WI38 (cell line): ENCODE data around the gene PLXNB1.

Experiments
- H3K4me3 ChIP-seq: 2 replicates; pipeline ENCODE4 v1.5.1; 2011; ENCODE audit warnings: low read depth, mild to moderate bottlenecking, control low read depth, low read length
- CTCF ChIP-seq: IDR thresholded peaks from 2 replicates; pipeline ENCODE4 v1.5.1; 2012; ENCODE audit warnings: low read depth, mild to moderate bottlenecking, control low read depth, low read length

Gene PLXNB1

GRCh38 chr3:48412375-48413001 is 17.4 kb downstream of the PLXNB1 start:
- no peak overlapping the region for H3K4me3 ChIP-seq
- no peak for TF ChIP-seq CTCF

- TF ChIP-seq CTCF, result no peak
- no peak overlapping the region for H3K4me3 ChIP-seq
These were observed 18.1 kb downstream of the PLXNB1 start for GRCh38 chr3:48411606-48412374.

GRCh38 chr3:48411041-48411588 is 18.8 kb downstream of the PLXNB1 start:
- H3K4me3 ChIP-seq, result no peak overlapping the region

GRCh38 chr3:48410205-48411040 is 19.5 kb downstream of the PLXNB1 start:
- no peak overlapping the region for H3K4me3 ChIP-seq
- no peak for TF ChIP-seq CTCF

More at GRCh38 chr3:48411041-48411588, 18.8 kb downstream of the PLXNB1 start:
- no peak for TF ChIP-seq CTCF

- H3K4me3 ChIP-seq, result no peak overlapping the region
- TF ChIP-seq CTCF, result no peak
These were observed 20.3 kb downstream of the PLXNB1 start for GRCh38 chr3:48409291-48410201.

GRCh38 chr3:48408823-48409281 is 21.0 kb downstream of the PLXNB1 start:
- TF ChIP-seq CTCF, result no peak

More at GRCh38 chr3:48408823-48409281, 21.0 kb downstream of the PLXNB1 start:
- H3K4me3 ChIP-seq, result no peak overlapping the region
